ENCODE data around the gene ARSI.

- no peak for TF ChIP-seq CTCF (IDR thresholded peaks at IDR 0.05)
- TF ChIP-seq POLR2A (IDR thresholded peaks at IDR 0.05) = no peak
Measured at GRCh38 chr5:150258130-150258529, 44.6 kb downstream of the ARSI start.

All from lower leg skin (tissue), 3 donors.